ENCODE data around the gene LONP1.

Gene LONP1

DNA sequence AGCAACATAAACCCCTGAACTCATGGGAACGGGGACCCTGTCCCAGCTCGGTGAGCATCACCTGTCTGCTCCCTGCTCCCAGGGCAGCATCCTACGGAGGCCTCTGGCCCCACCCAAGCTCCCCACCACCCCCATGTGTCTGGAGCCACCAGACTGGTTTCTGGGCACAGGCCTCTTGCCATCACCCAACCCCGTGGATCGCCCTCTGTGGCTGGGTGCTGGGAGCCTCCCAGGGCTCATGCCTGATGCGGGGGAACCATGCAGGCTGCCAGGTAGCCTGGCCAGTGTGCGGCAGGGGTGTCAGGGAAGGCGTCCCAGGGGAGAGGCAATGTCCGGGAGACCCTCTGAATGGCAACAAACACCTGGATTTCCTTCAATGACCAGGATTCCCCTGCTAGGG is 42.4 kb downstream of the LONP1 start:
- no peak for DNase-seq

- DNase-seq = no peak
Observed at GRCh38 chr19:5677136-5677535, 42.8 kb downstream of the LONP1 start.

DNA sequence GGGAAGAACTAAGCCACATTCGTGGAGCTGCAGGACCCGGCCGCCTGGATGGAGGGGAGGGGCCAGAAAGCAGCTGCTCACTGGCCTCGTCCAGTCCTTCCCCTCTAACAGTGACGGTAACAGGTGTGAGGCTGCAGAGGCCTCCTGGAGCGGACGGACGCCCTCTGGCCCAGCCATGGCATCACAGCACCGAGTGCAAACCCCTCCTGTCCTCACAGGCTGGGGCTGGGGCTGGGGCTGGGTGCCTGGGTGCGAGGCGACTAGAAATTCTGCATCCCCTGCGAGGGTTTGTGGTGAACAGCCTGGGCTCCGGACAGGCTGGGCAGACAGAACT is 43.2 kb downstream of the LONP1 start:
- DNase-seq = peak; percentile 42 to 67

- DNase-seq = no peak
Observed at GRCh38 chr19:5676105-5676771, 43.7 kb downstream of the LONP1 start.

- DNase-seq = no peak
Observed at GRCh38 chr19:5674714-5675113, 45.2 kb downstream of the LONP1 start.

DNA sequence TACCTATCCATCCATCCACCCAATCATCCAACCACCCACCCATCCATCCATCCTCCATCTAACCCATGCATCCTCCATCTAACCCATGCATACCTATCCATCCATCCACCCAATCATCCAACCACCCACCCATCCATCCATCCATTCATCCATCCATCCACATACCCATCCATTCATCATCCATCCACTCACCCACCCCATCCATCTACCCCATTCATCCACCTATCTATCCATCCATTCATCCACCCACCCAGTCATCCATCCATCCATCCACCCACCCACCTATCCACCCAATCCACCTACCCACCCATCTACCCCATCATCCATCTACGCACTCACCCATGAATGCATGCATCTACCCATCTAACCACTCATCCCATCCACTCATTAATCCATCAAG is 46.2 kb downstream of the LONP1 start:
- DNase-seq = no peak

- no peak for DNase-seq
Observed at GRCh38 chr19:5672708-5673459, 47.1 kb downstream of the LONP1 start.

DNA sequence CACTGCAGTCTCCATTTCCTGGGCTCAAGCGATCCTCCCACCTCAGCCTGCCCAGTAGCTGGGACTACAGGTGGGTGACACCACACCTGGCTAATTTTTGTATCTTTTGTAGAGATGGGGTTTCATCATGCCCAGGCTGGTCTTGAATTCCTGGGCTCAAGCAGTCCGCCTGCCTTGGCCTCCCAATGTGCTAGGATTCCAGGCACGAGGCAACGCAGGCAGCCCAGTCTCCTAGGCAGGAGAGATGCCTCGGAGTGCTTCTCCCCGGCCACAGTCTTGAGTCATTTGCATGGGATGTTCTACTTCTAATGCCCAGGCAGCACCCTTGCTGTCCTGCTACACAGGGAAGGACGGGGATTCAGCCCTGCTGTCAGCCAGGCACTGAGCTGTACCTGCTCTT is 48.3 kb downstream of the LONP1 start:
- DNase-seq = no peak

DNA sequence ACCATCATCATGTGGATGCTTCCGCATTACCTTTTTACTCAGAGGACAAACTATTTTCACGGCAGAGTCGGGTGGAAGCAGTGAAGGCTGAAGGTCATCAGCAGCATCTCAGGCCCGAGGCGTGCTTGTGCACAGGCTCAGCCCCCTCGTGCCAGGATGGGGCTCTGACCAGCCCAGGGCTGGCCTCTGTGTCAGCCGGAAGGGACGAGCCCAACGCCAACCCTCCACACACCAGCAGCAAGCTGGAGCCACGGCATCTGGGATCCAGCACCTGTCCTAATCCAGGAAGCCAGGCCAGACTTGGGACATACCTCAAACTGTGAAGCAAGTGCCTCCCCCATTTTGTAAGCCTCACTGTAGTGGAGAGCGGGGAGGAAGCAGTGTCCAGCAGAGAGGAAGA is 50.7 kb downstream of the LONP1 start:
- no peak for DNase-seq

DNA sequence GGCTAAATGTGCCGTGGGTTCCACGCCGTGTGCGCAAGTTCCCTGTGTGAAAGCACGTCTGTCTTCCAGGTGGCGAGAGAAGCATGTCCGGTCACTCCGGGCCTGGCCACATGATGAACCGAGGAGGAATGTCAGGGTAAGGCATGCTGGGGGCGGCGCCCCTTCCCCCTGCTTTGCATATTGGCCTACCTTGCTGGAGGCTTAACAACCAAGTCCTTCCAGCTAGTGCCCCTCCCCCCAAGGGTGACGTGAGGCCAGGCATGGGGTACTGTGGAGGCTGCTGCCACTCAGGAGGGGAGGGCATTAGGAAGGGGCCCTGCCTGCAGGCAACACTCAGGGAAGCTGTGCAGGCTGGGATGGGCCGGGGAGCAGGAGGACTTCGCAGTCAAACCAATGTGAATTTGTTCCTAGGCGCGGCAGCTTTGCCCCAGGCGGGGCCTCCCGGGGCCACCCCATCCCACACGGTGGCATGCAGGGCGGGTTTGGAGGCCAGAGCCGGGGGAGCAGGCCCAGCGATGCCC is 52.1 kb downstream of the LONP1 start:
- DNase-seq = no peak

GRCh38 chr19:5666921-5667610 is 52.9 kb downstream of the LONP1 start:
- DNase-seq = no peak

DNA sequence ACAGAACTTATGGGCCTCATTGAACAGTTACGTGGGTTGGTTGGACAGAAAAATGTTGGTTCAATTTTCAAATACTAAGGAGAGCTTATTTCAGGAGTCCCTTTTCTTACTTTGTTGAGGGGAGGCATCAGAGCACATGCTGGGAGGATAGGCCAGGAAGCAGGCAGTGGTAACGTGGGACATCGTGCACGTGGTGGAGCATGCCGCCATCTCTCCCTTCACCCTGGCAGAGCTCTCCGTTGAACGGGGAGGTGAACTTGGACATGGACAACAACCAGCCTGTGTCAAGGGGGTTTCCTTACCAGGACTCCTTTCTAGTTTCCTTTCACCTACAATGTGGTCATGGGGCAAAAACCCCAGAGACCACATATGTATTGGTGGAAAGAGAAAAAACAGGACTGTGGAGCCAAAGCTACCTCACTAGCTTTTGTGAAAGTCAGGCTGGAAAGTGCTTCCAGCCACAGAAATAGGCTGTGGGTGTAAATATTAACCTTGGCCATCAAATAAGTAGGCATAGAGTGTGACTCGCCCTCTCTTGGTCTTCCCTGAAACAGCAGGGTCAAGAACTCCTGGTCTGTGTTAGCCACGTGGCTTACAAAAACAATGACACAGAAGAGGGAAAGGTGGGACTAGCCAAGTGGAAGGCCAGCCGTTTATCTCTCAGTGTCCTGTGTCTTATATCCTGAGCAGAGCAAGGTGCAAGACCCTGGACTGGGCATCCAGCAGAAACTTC is 54.0 kb downstream of the LONP1 start:
- DNase-seq = no peak

DNA sequence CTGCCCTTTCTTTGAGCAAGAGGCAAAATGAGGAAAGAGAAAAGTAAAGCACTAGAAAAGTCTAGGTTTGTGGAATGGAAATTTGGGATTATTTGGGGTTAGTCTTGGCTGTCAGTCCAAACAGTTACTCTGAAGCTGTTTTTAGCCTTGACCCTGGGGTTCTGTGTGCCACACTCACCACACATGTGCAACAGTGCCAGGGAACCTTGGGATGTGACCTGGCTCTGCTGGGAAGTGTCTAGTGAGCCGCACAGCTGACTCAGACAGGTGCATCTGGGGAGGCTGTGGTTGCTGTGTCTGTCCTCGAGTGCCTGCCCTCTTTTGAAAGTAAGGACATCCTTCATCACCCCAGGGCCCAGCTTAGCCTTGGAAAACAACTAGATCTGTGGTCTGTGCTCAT is 55.4 kb downstream of the LONP1 start:
- no peak for DNase-seq

DNA sequence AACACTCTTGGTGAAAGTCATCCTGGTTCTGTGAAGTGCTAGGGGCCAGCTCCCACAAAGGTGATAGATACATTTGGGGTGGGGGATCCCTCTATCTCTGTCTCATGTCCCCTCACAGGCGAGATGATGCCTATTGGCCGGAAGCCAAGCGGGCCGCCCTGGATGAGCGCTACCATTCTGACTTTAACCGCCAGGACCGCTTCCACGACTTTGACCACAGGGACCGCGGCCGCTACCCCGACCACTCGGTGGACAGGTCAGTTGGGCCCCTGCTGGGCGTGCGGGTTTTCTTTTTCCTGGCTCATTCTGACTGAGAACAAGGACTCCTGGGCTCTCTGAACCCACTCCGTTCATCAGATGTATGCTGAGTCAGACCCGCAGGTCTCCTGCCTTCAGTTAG is 56.0 kb downstream of the LONP1 start:
- DNase-seq = no peak

GRCh38 chr19:5661483-5661882 is 58.5 kb downstream of the LONP1 start:
- DNase-seq = no peak

DNA sequence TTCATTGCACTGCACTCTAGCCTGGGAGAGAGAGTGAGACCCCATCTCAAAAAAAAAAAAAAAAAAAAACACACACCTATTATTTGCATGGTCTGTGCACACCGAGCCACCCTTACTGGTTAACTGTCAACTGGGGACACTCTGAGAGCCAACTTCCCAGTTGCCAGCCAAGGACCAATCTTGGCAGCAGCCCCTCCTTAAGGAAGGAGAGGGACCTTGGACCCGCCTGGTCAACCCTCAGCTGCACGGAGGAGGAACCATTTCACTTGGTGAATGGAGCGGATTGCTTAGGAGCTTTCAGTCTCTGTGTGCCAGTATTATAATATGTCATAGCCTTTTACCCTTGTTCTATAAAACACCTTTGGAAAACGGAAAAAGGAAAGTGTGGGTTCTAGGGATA is 64.5 kb downstream of the LONP1 start:
- no peak for DNase-seq

- DNase-seq = no peak
Observed at GRCh38 chr19:5654931-5655330, 65.0 kb downstream of the LONP1 start.

DNA sequence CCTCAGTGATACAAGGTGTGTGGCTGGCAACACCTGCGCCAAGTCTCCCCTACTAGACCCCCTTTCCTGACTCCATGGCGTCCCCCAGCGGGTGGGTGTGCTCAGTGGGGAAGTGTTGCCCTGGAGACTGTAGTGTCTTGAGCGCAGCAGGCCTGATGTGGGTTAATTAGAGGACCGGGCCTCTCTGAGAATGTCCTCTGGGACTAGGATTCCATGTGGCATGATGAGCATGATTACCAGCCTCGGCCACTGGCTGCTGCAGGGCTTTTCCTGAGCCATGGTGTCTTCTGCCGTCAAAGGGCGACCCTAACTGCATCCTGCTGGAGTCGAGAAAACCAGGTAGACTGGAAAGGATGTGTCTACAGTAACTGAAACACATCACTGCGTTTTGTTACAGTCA is 67.7 kb downstream of the LONP1 start:
- DNase-seq = no peak

DNA sequence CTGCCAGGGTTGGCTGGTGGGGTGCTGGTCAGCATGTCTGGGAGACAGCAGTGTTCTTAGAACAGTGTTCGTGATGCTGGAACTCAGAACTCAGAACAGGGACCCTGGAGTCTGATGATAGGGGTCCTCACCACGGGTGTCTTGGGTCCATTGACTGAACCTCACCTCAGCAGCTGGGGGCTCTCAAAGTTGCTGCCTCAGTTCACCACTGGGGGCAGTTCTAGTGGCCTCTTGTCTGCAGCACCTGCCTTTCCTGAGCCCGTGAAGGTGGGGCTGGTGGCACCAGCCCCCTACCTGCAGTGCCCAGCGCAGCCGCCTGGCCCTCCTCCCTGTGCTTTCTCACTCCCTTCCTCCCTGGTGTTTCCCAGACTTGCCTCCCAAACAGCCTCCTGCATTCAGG is 68.6 kb downstream of the LONP1 start:
- no peak for DNase-seq

GRCh38 chr19:5648464-5648863 is 71.5 kb downstream of the LONP1 start:
- no peak for DNase-seq

- DNase-seq = no peak
Observed at GRCh38 chr19:5646703-5647102, 73.2 kb downstream of the LONP1 start.

DNA sequence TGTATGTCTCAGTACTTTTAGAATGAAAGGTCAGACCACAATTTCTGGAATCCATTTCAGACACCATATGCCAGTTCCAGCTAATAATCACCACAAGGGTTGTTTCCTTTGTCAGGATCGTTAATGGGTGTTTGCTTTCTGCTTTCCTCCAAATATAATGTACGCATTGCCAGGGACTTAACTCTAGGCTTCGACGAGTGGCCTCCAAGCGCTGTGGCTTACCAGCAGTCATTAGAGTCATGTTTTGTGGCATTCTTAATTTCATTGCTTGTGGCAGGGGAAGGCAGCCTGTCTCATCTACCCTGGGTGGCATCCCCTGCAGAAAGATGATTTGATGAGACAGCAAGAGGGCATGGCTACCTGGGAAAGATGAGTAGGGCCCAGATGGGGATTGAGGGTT is 74.5 kb downstream of the LONP1 start:
- no peak for DNase-seq

DNA sequence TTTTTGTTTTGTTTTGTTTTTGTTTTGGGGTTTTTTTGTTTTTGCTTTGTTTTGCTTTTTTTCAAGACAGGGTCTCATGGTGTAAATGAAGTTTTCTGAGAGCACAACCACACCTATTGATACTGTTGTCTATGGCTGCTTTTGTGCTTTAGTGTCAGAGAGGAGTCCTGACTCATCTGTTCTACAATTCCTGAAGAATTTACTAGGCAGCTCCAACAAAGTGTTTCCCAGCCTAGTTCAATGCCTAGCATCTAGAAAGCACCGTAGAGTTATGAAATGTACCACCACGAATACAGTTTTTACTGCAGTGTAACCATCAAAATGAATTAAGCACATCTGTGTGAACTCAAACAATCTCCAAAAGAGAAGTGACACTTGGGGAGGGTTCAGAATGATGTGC is 75.9 kb downstream of the LONP1 start:
- no peak for DNase-seq

Measured in SHP77 (cell line).